Subcutaneous adipose tissue (tissue), 4 donors: Measurements from ENCODE around the gene SAMM50. TPM values are rescaled to one million over a fixed set of nuclear protein-coding genes. Genes with fewer than 3 reads are reported as not detected.

Source experiments
- CTCF ChIP-seq: fragments of 450-650 bp; IDR thresholded peaks from one replicate; pipeline ENCODE4 v1.5.1; 2016; ENCODE audit warnings: low read depth, mild to moderate bottlenecking, control low read depth, antibody characterized with exemption, moderate library complexity
- total RNA-seq, 4 donors: library from RNA; depleted of rRNA; stranded (reverse); fragments of >200 nt; gene quantifications; one replicate each; pipeline ENCODE4 v1.1.0, GENCODE V29; 2016

Gene SAMM50
- total RNA-seq, 4 donors from 2014 or later: 31.3 to 54.1 (median 42.2) TPM

- no peak for TF ChIP-seq CTCF
Observed at GRCh38 chr22:43948836-43949406, 6.3 kb upstream of the SAMM50 start.

GRCh38 chr22:43951391-43951790, 3.9 kb upstream of the SAMM50 start:
- no peak for TF ChIP-seq CTCF

GRCh38 chr22:43951966-43952365, 3.3 kb upstream of the SAMM50 start:
- TF ChIP-seq CTCF: no peak

GRCh38 chr22:43953988-43954785, 1.1 kb upstream of the SAMM50 start:
- TF ChIP-seq CTCF: no peak

GRCh38 chr22:43955883-43956782, 891 bp downstream of the SAMM50 start:
- no peak for TF ChIP-seq CTCF

GRCh38 chr22:43956805-43957463, 1.7 kb downstream of the SAMM50 start:
- TF ChIP-seq CTCF: no peak

GRCh38 chr22:43957871-43958270, 2.6 kb downstream of the SAMM50 start:
- TF ChIP-seq CTCF: no peak
